Measurements from ENCODE around the gene LARP6.

GRCh38 chr15:70783041-70783440, 70.9 kb downstream of the LARP6 start:
- no peak for TF ChIP-seq POLR2A (IDR thresholded peaks at IDR 0.05)
- TF ChIP-seq CTCF (IDR thresholded peaks at IDR 0.05 in 8 of 11, conservative IDR thresholded peaks at IDR 0.05 in 3 of 11), result no peak

Measured in spleen (tissue), 7 donors.